Erythroblast (primary cell): ENCODE measurements around the gene COL9A3.

ENCODE experiments used
- DNase-seq, 2 experiments: peaks; one replicate each; lab custom pipeline; 2025; lab: John Stamatoyannopoulos, UW
- GATA1 ChIP-seq: IDR thresholded peaks from 2 replicates; pipeline ENCODE4 v1.6.1; 2011; ENCODE audit warnings: low read depth, mild to moderate bottlenecking, control low read depth, low read length, moderate library complexity
- POLR2A ChIP-seq: IDR thresholded peaks from 2 replicates; pipeline ENCODE4 v1.6.1; 2011; ENCODE audit warnings: mild to moderate bottlenecking, low read length

The COL9A3 gene

DNA sequence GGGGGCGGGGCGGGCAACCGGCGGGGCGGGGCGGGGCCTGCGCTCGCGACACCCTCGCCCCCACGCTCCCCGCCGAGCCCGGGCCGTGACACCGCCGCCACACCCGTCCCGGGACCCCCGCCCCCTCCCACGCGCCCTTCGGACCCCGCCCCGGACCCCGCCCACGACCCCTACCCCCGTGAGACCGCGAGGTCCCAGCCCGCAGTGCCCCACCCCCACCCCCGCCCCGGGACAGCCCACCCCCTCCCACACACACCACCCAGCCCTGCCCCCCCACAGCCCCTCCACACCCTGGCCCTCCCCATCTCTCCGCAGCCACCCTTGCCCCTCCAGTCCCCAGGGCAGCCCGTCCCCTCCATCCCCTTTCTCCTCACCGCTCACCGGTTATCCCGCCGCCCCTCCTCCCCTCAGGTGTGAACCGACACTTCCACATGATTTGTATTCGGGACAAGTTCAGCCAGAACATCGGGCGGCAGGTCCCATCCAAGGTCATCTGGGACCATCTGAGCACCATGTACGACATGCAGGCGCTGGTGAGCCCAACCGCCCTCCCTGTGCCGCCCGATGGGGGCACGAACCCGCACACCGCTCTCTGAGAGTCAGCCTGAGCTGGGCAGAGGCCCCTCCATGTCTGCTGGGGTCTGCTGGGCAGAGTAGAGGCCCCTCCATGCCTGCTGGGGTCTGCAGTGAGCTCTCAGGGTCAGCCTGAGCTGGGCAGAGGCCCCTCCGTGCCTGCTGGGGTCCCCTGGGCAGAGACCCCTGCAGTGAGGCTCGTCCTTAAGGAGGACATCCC lies 20.0 kb upstream of the COL9A3 start:
- no peak for DNase-seq
- TF ChIP-seq POLR2A (no peak), GATA1 (no peak)

DNA sequence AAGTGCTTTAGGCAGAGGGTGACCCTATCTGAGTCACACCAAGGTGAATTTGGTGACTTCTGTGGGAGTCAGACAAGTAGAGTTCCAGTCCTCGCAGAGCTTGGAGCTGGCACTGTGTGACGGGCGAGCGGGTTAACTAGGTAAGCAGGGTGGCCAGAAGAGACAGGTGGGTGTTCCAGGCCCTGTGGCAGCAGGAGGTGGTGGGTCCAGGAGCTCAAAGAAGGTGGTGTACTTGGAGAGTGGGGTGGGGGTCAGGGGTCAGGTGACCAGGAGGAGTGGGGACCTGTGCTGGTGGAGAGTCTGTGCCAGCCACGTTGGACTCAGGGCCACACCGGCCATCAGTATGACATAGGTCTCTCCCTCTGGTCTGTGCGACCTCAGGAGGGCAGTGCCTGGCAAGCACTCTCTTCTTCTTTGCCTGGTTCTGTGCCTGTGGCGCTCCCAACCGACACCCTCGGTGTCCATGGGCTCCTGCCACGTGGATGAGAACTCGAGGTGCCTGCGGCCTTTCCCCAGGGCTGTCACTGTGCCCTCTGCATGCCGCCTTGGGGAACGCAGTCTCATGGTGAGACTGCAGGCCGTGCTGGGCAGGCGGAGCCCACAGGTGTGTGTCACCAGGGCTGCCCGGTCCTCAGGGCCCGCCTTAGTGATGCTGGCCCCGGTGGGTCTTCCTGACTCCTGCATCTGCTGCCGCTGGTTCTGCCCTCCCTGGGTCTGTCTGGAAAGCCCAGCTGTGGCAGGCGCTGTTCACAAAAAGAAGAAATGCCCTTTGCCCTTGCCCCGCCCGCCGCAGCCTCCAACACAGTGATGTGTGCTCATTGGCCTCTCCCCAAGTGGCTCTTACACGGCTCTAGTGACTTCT lies 18.9 kb upstream of the COL9A3 start:
- peak in 1 of 2 experiments; percentile 28 for DNase-seq
- TF ChIP-seq GATA1 = no peak
- no peak for TF ChIP-seq POLR2A

DNA sequence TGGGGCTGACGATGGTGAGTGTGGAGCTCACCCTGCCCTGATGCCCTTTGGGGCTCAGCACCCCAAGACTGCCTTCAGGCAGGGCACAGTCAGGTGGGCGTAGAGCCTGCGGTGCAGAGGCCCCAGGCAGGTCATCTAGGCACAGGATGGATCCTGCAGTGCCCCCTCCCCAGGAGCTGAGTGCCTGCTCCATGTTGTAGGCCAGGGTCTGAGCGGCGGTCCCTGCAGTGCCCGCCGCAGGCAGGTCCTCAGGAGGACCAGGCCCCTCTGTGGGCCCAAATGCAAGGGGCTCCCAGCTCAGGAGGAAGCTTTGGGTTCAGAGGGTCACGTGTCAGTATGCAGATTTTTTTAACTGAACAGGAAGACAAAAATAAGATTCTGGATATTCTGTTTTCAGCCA lies 17.8 kb upstream of the COL9A3 start:
- no peak for TF ChIP-seq POLR2A
- no peak for TF ChIP-seq GATA1
- no peak for DNase-seq

DNA sequence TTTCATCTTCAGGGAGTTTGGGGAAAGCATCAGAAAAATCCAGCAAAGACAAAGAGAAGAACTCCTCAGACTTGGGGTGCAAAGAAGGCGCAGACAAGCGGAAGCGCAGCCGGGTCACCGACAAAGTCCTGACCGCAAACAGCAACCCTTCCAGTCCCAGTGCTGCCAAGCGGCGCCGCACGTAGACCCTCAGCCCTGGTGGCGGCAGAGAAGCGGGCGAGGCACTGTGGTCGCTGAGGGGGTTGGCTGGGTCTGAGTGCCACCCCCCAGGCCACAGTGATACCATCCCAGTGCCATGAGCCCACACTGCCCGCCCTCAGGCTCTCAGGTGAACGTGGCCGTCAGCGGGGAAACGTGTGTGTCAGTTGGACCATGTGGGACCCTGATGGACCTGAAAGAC lies 17.4 kb upstream of the COL9A3 start:
- TF ChIP-seq POLR2A = no peak
- TF ChIP-seq GATA1 = no peak
- no peak for DNase-seq

DNA sequence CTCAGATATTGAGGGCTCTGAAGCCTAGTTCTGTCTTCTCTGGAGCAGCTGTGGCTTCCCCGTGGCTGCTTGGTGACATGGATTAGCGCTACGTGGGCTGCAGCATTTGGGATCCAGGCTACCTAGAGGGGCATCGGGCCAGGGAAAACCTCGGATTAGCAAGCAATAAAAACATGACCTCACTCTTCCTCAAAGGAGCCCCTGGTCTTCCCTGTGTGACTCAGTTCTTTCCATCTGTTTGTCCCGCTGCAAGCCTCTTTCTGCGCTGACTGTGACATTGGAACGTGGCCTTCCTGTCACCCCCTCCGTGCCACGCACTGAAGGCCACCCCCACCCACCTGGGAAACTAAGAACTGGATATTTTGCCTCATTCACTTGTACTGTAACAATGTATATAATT lies 17.0 kb upstream of the COL9A3 start:
- no peak for DNase-seq
- TF ChIP-seq GATA1 = no peak

DNA sequence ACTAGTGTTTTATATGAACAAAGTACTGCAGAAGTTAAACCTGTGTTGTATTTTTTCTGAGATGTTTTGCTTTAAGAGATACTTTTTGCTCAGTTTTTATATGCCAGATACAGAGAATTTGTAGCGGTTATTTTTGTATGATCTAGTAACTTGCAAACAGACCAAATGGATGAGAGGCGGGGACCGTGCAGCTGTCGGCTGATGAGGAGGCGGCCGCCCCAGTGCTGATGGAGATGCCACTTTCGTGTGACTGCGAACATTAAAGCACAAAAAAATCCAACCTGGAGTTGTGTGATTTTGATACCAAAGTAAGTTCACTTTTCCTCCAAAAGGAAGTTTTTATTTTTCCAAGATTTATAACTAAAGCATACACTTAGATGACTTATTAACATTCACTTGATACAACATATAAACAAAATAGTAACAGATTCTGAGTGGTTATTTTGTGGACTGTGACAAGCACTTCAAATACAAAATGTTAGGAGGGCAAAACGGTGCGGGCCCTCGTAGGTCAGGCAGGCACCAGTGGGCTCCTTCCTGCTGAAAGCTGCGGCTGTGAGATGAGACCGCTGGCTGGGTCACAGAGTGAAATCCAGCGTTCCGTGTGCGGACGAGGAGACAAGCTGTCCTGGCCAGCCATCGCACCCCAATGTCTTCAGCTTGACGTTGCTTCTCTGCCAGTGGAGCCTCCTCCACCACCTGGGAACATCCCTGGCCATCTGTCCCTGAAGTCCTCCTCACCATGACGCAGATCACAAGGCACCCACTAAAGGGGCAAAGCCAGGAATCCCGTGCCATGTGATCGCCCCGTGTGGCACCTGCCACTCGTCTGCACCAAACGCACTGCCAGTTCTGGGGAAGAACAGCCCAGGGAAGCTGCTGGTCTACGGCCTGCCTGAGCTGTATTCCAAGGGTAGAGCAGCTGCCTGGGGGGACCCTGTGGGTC lies 16.3 kb upstream of the COL9A3 start:
- TF ChIP-seq POLR2A (no peak), GATA1 (no peak)
- no peak for DNase-seq

DNA sequence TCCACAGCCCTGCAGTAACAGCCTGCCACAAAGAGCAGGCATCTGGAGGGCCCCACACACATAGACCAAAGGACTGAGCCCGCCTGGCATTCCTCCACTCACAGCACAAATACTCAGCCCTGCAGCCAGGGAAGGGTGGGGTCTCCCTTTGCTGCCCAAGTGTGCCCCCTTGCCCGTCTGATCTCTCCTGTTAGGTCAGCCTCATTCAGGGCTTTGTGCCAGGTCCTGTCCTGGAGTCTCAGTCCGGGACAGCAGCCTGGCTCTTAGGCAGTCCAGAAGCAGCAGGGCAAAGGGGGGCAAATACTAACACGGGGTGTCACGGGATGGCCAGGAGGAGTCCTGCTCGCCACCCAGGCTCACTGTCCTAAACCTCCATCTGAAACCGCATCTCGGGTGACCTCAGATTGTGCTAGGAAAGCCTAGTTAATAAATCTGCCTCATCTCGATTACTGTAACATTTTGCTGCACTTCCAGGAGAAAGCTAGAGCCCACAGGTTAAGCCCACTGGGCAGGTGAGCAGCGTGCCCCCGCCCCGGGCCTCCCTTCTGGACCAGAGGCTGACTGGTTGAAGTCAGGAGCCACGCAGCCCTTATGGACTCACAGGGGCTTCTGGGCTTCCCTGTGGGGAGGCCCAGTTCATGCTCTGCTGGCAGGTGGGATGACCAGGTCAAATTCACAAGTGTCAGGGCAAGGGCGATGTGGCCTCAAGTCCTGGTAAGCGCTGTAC lies 15.4 kb upstream of the COL9A3 start:
- DNase-seq = no peak
- no peak for TF ChIP-seq POLR2A
- no peak for TF ChIP-seq GATA1

DNA sequence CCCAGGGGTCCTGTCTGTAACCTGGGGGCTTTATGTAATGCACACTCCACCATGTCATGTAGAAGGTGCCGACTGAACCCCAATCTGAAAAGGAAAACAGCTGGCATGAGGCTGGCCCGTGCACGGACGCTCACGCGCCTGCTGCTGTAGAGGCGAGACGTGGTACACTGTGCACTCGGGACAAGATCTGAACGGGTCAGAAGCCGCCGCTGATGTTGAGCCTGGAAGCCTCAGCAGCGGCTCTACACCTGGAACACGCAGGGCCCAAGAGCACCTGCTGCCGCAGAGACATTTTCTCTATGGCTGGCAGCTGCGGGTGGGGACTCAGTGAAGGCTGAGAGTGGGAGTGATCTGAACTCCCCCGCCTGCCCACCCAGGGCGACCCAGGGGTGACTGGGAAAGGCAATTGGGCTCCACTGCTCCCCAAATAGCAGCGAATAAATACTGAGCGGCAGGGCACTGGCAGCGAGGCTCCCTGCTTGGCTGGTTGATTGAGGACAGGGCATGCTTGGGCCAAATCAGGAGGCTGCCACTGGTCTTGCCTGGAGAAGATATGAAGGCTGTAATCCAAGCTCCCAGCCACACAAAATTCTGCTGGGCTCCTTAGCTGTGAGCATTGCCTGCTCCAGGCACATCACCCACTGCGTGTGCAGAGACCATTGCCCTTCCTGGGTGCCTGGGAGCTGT lies 14.7 kb upstream of the COL9A3 start:
- TF ChIP-seq GATA1 = no peak
- no peak for TF ChIP-seq POLR2A

DNA sequence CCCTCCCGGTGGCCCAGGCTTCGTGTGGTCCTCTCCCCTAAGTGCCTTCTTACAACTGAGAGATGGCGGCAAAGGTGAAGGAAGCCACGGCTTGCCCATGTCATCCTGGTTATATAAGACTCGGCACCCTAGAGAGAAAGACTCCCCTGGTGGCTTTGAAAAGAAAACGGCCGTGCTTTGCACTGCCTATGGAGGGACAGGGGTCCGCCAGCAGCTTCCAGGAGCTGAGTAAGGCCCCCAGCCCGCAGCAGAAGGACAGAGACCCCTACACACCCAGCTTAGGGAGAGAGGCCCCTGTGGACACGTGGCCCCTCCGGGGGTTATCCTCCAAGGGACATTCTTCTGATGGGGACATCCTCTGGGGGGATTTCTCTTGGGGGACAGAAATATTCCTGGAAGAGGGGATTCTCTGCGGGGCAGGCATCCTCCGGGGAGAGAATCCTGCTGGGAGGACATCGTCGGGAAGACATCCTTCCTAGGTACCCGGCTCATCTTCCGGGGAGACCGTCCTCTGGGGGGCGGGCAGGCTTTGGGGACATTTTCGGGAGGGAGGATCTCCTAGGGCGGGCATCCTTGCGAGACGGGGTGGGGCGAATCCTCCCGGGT lies 12.7 kb upstream of the COL9A3 start:
- TF ChIP-seq GATA1 (no peak), POLR2A (no peak)
- DNase-seq = peak in 1 of 2 experiments; percentile 18

More for the DNA sequence above, 14.7 kb upstream of the COL9A3 start:
- DNase-seq = peak in 1 of 2 experiments; percentile 37

DNA sequence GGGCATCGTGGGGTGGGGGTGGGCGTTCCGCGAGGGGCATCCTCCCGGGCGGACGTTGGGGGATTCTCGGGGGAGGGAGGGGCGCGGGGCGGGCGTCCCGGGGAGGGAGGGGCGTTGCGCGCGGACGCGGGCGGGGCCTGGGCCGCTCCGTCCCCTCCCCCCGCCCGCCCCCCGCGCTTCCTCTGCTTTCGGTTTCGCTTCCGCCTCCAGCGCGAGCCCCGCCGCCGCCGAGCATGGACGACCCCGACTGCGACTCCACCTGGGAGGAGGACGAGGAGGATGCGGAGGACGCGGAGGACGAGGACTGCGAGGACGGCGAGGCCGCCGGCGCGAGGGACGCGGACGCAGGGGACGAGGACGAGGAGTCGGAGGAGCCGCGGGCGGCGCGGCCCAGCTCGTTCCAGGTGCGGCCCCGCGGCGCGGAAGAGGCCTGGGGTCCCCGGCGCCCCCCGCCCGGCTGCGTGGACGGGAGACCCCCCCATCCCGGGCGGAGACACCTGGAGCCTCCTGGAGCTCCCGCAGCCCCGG lies 12.2 kb upstream of the COL9A3 start, which contains the start of gene OGFR:
Gene OGFR, plus strand, starts transcription at position 209 of the 528 bp plus-strand sequence. Its CDS starts 25 bp downstream, at position 234.
- peak; percentile 72 to 87 for DNase-seq
- TF ChIP-seq POLR2A = no peak
- no peak for TF ChIP-seq GATA1

DNA sequence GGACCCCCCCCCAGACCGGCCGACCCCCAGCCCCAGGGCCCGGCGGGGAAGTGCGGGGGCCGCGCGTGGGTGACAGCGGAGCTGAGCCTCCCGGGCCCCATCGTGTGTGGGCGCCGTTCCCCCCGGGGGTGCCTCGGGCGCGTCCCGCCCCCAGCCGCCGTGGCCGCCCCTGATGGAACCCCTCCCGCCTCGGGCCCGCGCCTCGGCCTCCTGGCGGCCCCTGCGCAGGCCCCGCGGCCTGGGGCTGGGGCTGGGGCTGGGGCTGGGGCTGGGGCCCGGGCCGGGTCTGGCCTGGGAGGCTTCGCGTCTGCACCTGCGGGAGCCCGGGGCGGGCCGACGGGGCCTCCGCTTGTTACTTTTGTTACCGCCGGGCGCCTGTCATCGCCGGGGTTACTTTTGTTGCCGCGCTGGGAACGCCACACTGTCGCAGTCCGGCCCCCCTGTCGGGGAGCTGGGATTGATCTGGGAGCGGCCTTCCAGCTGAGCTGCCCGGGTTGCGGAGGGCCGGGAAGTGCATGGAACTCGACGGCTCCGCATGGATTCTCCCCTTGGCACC lies 11.6 kb upstream of the COL9A3 start:
- peak; percentile 34 to 62 for DNase-seq
- TF ChIP-seq POLR2A (no peak), GATA1 (no peak)
